Activated B cell treated with CpG ODN at 0.5 μM for 24 hours (primary cell): ENCODE measurements around the gene COL9A3. TPM values are rescaled to one million over a fixed set of nuclear protein-coding genes. Genes with fewer than 3 reads are reported as not detected.

Source experiments
- ATAC-seq: fragments of 200-7000 bp; cut with Tn5 transposase; one replicate; pipeline ENCODE4 v1.10.0; 2021; ENCODE audit warnings: low read depth, mild to moderate bottlenecking, moderate library complexity
- CTCF ChIA-PET: fragments of 350-600 bp; sonication (Branson Sonifier 250); formaldehyde crosslinking; loops from one replicate; lab custom pipeline; 2021; ENCODE audit warnings: antibody characterized with exemption; lab: Charles Lee
- POLR2A ChIA-PET: fragments of 350-600 bp; sonication (Branson Sonifier 250); formaldehyde crosslinking; loops from one replicate; lab custom pipeline; 2021; ENCODE audit warnings: antibody characterized with exemption; lab: Charles Lee
- DNase-seq: peaks from one replicate; pipeline ENCODE4 v3.0.0; 2022
- H3K27ac Mint-ChIP-seq: one replicate; pipeline ENCODE4 v1.8.0; 2020; ENCODE audit warnings: mixed read lengths
- H3K27me3 Mint-ChIP-seq: one replicate; pipeline ENCODE4 v1.8.0; 2021; ENCODE audit warnings: mixed read lengths
- H3K36me3 Mint-ChIP-seq: one replicate; pipeline ENCODE4 v1.8.0; 2021; ENCODE audit warnings: low read depth, mixed read lengths
- H3K4me1 Mint-ChIP-seq: one replicate; pipeline ENCODE4 v1.8.0; 2021; ENCODE audit warnings: mixed read lengths
- H3K4me3 Mint-ChIP-seq: one replicate; pipeline ENCODE4 v1.8.0; 2020; ENCODE audit warnings: mild to moderate bottlenecking, mixed read lengths
- H3K9me3 Mint-ChIP-seq: one replicate; pipeline ENCODE4 v1.8.0; 2020; ENCODE audit warnings: mixed read lengths
- CTCF ChIP-seq: fragments of 200-600 bp; IDR thresholded peaks from one replicate; pipeline ENCODE4 v1.8.0; 2022; ENCODE audit warnings: antibody characterized with exemption, mild to moderate bottlenecking
- intact Hi-C: fragments of 100-400 bp; cut with micrococcal nuclease; formaldehyde crosslinking; loops from one replicate; pipeline ENCODE4 v1.15.1; 2024
- total RNA-seq: library from RNA; stranded (reverse); gene quantifications from 2 replicates; pipeline ENCODE4 v1.2.3, GENCODE V29; 2022

COL9A3 gene
- total RNA-seq, 1 donor from 2014 or later = 37.6 TPM

DNA sequence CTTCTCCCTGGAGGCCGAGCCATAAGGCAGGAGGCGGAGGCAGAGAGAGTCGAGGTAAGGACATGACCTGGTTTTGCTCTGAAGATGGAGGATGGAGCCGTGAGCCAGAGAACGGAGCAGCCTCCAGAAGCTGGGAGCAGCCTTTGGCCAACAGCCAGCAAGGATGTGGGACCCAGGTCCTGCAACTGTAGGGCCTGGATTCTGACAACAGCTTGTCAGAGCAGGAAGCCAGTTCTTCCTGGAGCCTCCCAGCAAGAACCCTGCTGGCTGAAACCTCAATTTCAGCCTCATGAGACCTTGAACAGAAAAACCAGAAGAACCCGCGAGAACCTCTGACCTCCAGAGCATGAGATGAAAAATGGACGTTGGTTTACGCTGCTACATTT is 34.0 kb upstream of the COL9A3 start:
- Mint-ChIP-seq H3K4me1 (peaks cover 4% of the 10 kb centered on the region), H3K9me3 (no peaks in the 10 kb centered on the region), H3K36me3 (no peaks in the 10 kb centered on the region), H3K4me3 (no peak overlapping the region), H3K27ac (no peak overlapping the region), H3K27me3 (no peaks in the 10 kb centered on the region)
- CTCF ChIA-PET = no interaction called here
- no peak for TF ChIP-seq CTCF
- intact Hi-C loops = no loop called here
- POLR2A ChIA-PET = no interaction called here
- DNase-seq = no peak
- ATAC-seq = no peak

DNA sequence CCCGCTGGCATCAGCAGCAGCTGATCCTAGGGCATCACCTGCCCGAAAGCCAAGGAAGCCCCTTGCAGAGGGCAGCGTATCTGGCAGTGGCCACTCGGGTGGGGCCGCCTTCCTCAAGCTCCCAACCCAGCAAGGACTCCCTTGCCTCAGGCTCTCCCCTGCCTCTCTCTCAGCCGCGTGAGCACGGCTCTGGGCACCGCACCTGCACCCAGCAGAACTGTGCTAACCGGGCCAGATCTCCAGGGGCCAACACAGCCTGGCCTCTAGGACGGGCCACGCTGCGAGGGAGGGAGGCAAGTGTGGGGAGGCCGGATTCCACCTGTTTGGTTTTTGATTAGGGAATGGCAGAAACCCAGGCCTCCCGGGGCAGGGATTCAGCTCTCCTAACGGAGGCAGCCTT is 32.4 kb upstream of the COL9A3 start:
- Mint-ChIP-seq H3K4me1 (peaks cover 1% of the 10 kb centered on the region), H3K36me3 (no peaks in the 10 kb centered on the region), H3K4me3 (no peak overlapping the region), H3K27me3 (no peaks in the 10 kb centered on the region), H3K9me3 (no peaks in the 10 kb centered on the region), H3K27ac (no peak overlapping the region)
- DNase-seq (no peak), ATAC-seq (no peak)
- TF ChIP-seq CTCF = no peak
- POLR2A ChIA-PET = no interaction called here
- CTCF ChIA-PET = no interaction called here
- intact Hi-C loops = no loop called here

DNA sequence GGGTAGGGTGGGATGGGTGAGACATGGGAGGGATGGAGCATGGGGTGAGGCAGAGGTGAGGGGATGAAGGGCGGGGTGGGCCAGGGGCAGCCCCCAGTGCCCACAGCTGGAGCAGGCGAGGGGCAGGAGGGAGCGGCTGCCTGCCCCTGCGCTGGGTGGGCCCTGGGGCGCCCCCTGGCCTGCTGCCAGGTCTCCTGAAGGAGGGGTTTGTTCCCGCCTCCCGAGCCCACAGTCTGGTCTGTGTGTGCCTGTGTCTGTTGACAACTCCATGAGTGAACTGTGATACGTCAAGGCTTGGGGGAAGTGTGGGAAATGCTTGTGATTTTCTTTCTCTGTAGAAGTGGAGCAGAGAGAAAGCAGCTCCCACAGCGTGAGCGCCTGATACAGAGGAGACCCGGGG is 31.5 kb upstream of the COL9A3 start:
- Mint-ChIP-seq H3K36me3 (no peaks in the 10 kb centered on the region), H3K4me3 (no peak overlapping the region), H3K27me3 (no peaks in the 10 kb centered on the region), H3K9me3 (no peaks in the 10 kb centered on the region), H3K27ac (no peak overlapping the region), H3K4me1 (peaks cover 1% of the 10 kb centered on the region)
- ChIA-PET CTCF (no interaction called here), POLR2A (no interaction called here)
- ATAC-seq (no peak), DNase-seq (no peak)
- intact Hi-C loops = no loop called here
- no peak for TF ChIP-seq CTCF

DNA sequence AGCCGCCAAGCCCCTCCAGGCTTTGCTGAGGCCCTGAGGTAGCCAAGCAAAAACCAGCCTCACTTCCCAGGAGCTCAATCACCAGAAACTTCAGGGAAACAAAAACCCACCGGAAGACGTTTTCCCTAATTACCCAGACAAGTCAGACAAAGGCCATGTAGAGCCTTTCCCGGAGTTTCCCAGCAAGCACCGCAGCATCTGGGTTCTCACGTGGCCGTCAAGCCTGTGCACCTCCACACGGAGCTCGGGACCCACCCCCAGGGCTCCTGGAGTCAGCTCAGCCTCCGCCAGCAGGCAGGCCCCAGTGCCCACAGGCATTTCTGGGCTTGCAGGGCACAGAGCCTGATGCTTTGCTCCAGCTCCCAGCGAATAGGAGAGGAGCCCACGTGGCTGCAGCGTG is 30.7 kb upstream of the COL9A3 start:
- ChIA-PET CTCF (interaction anchor here (1.2 kb wide), 1 partner anchor 169 kb away, joined by 4 read pairs; no protein-coding TSS in a partner anchor), POLR2A (interaction anchor here (0.6 kb wide), 1 partner anchor 82 kb away, joined by 3 read pairs; no protein-coding TSS in a partner anchor)
- H3K4me1 Mint-ChIP-seq = peaks cover 2% of the 10 kb centered on the region
- no peak overlapping the region for H3K4me3 Mint-ChIP-seq
- H3K27ac Mint-ChIP-seq = no peak overlapping the region
- ATAC-seq = no peak
- intact Hi-C loops = no loop called here
- no peaks in the 10 kb centered on the region for H3K36me3 Mint-ChIP-seq
- no peak for TF ChIP-seq CTCF
- H3K27me3 Mint-ChIP-seq = no peaks in the 10 kb centered on the region
- no peaks in the 10 kb centered on the region for H3K9me3 Mint-ChIP-seq
- no peak for DNase-seq

- H3K4me3 Mint-ChIP-seq = no peak overlapping the region
- ATAC-seq = no peak
- ChIA-PET POLR2A (no interaction called here), CTCF (interaction anchor here (1.2 kb wide), 1 partner anchor 17 kb away, joined by 3 read pairs; no protein-coding TSS in a partner anchor)
- no peak for DNase-seq
- no peaks in the 10 kb centered on the region for H3K36me3 Mint-ChIP-seq
- TF ChIP-seq CTCF = no peak
- peak overlapping the region; percentile 7 for H3K27ac Mint-ChIP-seq
- H3K4me1 Mint-ChIP-seq = peaks cover 9% of the 10 kb centered on the region
- intact Hi-C loops = no loop called here
- no peaks in the 10 kb centered on the region for H3K9me3 Mint-ChIP-seq
- no peaks in the 10 kb centered on the region for H3K27me3 Mint-ChIP-seq
Observed at GRCh38 chr20:62787321-62787720, 29.5 kb upstream of the COL9A3 start.
